ENCODE results near the gene PCDH8.
A peak's percentile ranks its signal among the peaks of the same experiment; 100 is the strongest.

Gene PCDH8

GRCh38 chr13:52848455-52849195, at the start of gene PCDH8:
TSS of gene PCDH8 (minus strand) at chr13:52848640. CDS start at chr13:52848436, 204 bp downstream.
- DNase-seq (ENCODE audit: low read depth), result no peak

DNA sequence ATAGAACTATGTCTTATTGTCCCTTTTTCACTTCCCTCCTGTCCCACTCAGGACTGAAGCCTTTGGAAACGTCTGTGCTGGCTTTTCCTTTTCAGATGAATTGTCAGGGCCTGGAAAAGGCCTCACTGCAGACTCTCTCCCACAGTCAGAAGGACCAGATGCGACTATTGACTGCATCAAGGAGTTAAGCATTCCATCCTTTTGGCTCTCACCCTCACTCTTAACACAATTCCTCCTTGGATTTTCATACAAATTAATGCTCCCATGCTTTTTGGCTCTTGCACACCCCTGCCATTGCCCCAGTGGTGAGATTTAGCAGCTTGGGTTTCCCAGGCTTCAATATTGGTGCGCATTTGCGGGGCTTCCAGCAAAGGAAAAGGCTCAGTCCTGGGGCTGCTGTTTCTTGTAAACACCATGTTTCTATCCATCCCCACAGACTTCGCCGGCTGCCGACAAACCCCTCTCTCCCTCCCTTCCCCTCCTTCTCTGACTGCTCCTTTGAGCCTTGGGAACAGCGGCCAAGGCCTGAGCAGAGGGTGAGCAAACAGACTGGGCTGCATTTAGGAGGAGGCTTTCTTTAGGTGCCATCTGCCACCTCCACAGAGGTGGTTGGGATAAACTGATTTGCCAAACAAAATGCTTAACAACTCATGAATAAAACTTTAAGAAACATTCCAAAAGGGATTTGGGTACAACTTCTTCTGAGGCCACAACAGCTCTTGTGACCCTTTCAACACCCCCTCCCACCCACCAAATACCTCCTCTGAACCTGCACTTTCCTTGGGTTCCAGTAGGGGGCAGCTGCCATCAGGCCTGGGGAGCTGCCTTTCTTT, 48.6 kb upstream of the PCDH8 start:
- no peak for DNase-seq (ENCODE audit: low read depth)

GRCh38 chr13:52894413-52894812, 46.0 kb upstream of the PCDH8 start:
- DNase-seq (ENCODE audit: low read depth), result no peak

DNA sequence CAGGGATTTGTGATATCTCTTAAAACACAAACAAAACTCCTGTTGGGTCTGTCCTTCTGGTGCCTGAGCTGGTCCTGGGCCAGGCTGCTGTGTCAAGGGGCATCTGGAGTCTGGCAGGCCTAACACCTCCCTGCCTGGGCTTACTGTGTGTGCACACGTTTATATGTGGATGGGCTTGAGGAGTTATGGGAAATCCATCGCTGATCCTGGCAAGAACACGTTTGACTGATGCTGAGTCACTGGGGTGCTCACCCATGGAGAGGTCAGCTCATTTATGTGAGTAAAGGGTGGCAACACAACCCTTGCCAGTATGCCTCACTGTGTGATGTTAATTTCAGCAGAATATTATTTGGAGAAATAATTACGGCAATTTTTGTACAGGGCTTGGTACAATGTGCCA, 44.5 kb upstream of the PCDH8 start:
- DNase-seq (ENCODE audit: low read depth), result no peak

GRCh38 chr13:52891706-52892105, 43.3 kb upstream of the PCDH8 start:
- no peak for DNase-seq (ENCODE audit: low read depth)

DNA sequence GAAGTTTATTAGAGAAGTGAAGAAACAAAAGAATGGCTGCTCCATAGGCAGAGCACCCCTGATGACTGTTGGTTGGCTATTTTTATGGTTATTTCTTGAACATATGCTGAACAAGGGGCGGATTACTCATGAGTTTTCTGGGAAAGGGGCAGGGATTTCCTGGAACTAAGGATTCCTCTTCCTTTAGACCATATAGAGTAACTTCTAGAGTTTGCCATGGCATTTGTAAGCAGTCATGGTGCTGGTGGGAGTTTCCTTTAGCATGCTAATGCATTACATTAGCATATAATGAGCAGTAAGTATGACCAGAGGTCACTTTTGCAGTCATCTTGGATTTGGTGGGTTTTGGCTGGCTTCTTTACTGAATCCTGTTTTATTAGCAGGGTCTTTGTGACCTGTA, 38.7 kb upstream of the PCDH8 start:
- DNase-seq (ENCODE audit: low read depth), result no peak

DNA sequence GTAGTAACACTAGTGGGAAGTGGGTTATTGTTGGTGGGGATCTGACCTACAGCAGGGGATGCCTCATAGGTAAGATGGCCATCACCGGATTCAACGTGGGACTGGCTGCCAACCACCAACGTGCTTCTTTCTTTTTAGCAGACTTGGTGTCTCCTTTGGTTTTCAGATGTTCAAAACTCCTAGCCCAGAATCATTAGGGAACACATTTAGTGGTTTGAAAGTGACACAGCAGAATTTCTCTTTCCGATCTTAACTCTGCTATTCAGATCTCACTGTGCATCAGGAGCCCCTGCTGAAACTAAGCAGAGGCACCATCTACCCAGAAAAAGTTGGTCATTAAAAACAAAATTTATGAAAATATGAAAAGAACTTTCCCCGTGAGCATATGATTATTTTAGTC, 36.7 kb upstream of the PCDH8 start:
- DNase-seq (ENCODE audit: low read depth), result no peak

DNA sequence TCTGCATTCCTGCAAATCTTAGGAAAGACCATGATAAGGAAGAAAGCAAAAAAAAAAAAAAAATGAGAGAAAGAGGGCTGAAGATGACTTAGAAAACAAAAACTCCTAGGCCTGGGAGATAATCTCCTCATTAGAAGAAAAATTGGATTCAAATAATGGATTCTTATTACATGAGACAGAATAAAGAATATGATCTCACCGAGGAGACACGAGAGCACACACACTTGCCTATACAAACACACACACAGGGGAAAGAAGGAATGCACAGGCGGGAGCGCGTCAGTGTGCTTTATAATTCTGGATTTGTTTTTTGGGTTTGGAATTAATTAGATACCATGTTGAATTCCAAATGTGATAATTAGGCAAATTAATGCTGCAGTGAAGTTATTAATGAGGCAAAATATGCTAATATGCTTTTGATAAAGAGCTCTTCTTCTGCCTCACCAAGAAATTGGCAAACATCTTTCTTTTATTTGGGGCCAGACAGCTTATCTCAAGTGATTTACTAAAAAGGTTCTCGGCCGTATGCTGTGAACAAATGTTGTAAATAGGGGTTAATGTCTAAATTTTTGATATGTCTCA, 36.1 kb upstream of the PCDH8 start:
- no peak for DNase-seq (ENCODE audit: low read depth)

GRCh38 chr13:52882785-52883184, 34.3 kb upstream of the PCDH8 start:
- no peak for DNase-seq (ENCODE audit: low read depth)

DNA sequence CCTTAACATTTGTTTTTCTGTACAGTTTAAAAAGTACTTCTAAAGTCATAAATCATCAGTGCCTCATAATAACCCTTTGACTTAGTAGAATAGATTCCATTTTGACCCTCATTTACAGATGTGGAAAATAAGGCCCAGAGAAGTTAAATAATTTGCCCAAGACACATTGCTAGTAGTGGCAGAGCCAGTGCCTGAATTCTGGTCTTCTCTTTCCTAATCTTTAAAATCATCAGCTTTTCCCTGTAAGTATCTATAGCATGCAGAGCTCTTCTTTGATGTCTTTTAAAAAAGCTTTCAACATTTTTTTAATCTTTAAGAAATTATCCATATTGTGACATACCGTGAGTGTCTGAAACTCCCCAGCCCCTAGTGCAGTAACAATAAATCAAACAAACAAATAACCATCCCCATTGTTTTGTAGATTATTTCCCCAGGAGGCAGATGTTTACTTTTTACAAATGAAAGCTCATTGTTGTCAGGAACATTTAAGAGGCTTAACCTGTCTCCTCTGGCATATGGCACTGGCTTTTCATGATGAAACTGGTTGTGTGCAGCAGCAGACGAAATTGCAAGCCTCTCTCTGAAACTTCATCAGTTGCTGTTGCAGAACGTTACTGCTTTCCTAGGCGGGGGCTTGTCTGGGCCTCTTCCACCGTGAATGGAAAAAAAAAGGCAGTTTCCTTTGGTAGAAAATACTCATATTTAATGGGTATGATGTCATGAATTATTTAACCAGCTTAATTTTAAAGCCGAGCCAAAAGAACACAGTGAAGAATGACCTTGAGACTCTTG, 31.7 kb upstream of the PCDH8 start:
- no peak for DNase-seq (ENCODE audit: low read depth)

- DNase-seq (ENCODE audit: low read depth), result no peak
These were observed 30.4 kb upstream of the PCDH8 start for GRCh38 chr13:52878831-52879230.

- DNase-seq (ENCODE audit: low read depth), result no peak
These were observed 21.7 kb upstream of the PCDH8 start for GRCh38 chr13:52870143-52870542.

DNA sequence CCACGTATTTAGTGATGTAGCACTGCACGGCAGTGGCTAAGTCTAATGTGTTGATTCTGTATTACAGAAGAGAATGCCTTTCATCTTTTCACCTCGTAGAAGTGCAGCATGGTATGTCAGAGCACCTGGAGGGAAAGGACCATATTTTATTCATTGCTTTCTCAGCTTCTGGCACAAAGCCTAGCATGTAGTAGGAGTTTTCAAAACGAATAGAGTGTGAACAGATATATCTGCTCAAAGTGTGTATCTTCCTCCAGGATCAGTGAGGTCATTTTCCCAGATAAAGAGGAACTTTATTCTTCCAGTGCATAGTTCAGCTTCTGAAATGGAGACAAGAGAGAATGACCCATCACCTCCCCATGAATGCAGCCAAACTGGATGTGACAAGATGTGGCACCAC, 21.2 kb upstream of the PCDH8 start:
- DNase-seq (ENCODE audit: low read depth), result no peak

- no peak for DNase-seq (ENCODE audit: low read depth)
These were observed 20.6 kb upstream of the PCDH8 start for GRCh38 chr13:52869050-52869449.

DNA sequence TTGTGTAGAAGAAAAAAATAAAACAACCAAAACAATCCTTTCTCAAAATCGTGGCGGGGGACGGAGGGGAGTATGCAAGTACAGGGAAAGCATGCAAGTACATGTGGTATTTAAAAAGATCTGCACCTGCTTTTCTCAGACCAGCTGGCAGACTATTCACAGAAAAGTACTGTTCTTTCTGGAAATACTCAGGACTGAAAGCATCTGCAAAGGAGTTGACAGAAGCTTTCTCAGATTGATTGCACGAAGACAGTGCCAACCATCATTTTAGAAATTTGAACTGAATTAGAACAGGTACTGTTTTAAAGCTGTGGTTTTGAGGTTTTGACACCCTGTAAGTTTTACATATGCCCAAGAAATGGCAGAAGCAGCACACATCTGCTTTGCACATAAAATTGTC, 19.8 kb upstream of the PCDH8 start:
- DNase-seq (ENCODE audit: low read depth), result no peak

- no peak for DNase-seq (ENCODE audit: low read depth)
These were observed 16.5 kb upstream of the PCDH8 start for GRCh38 chr13:52864941-52865340.

GRCh38 chr13:52862358-52863206, 14.1 kb upstream of the PCDH8 start:
- no peak for DNase-seq (ENCODE audit: low read depth)

DNA sequence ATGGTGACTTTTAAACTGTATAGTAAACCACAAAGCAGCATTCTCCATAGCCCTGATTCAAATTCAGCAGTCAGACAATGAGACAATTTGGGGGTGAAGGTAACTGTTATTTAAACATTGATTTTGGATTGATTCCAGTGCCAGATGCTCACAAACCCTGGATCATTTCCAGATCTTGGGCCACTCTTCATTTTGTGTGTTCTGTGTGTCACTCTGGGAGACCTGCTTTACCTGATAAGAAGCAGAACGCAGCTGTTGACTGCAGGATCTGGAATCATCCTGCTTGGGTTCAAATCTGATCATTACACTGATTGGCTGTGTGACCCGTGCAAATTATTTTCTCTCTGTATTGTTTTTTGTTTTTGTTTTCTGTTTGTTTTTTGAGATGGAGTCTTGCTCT, 4.0 kb upstream of the PCDH8 start:
- no peak for DNase-seq (ENCODE audit: low read depth)

GRCh38 chr13:52851137-52851962, 2.9 kb upstream of the PCDH8 start:
- peak; percentile 14 for DNase-seq (ENCODE audit: low read depth)

GRCh38 chr13:52850396-52851136, 2.1 kb upstream of the PCDH8 start:
- peak; percentile 52 for DNase-seq (ENCODE audit: low read depth)
